ENCODE measurements around the gene RADIL. TPM values are rescaled to one million over a fixed set of nuclear protein-coding genes. Genes with fewer than 3 reads are reported as not detected.

The RADIL gene
- total RNA-seq, 2 donors from 2014 or later, result 0.55 TPM; not detected in 1

DNA sequence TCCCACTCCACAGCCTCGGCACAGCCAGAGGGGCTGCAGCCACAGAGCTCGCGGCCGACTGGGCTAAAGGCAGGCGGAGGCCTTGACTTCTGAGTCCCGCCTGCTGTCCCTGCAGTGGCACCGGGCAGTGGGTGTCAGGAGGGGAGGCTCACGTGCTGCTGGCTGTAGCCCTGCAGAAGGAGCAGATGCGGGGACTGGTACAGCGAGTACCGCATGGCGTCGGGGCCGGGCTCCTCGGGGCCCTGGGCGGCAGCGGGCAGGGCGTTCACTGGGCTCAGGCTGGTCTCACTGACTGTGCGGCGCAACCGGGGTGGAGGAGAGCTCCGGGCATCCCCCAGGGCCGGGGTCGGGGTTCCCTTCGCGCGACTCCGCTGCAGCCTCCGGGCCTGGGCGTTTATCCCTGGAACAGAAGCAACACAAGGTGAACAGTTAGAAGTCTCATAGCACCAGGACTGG lies 47.3 kb downstream of the RADIL start:
- H3K36me3 Mint-ChIP-seq (ENCODE audit: low read depth), result no peaks in the 10 kb centered on the region
- H3K4me1 Mint-ChIP-seq, result peaks cover 3% of the 10 kb centered on the region
- H3K4me3 Mint-ChIP-seq, result no peak overlapping the region
- H3K27ac Mint-ChIP-seq, result no peak overlapping the region
- ATAC-seq, result no peak
- H3K27me3 Mint-ChIP-seq, result no peaks in the 10 kb centered on the region
- no peak for DNase-seq
- no peaks in the 10 kb centered on the region for H3K9me3 ChIP-seq (ENCODE audit: control insufficient read depth, low read length, poor library complexity, severe bottlenecking)

GRCh38 chr7:4835398-4836205 lies 47.9 kb downstream of the RADIL start:
- H3K4me1 Mint-ChIP-seq, result peaks cover 3% of the 10 kb centered on the region
- ATAC-seq, result no peak

DNA sequence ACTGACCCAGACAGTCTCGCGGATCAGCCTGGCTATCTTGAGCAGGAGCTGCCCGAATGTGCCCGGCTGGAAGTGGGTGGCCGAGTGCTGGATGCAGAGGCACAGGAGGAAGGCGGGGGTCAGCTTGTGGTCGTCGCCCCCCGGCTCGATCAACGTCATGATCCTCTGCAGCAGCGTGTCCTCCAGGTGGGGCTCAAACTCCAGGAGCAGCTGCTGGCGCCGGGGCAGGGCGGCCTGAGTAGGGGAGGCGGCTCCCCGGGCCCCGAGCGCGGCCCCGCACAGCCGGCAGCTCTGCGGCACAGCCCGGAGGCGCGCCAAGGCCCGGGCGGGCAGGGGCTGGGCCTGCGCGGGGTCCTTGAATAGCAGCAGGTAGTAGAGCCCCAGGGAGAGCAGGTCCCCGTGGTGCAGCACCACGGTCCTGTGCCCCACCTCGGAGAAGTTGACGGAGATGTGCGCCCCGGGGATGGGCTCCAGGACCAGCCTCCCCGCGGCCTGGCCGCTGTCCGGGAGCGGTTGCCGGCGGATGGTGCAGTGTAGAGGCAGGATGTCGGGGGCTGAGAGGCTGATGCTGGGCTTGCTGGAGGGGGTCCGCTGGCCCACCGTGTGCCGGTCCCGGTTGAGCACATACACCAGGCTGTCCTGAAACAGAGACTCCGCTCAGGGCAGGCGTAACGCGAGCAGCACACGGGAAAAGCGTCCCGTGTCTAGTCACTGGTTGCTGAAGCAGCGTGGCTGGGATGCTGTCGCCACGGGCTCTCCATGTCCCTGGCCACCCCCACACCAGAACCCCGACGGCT lies 48.7 kb downstream of the RADIL start:
- no peak for ATAC-seq
- no peak overlapping the region for H3K4me3 Mint-ChIP-seq
- DNase-seq, result no peak
- no peaks in the 10 kb centered on the region for H3K9me3 ChIP-seq (ENCODE audit: control insufficient read depth, low read length, poor library complexity, severe bottlenecking)
- no peaks in the 10 kb centered on the region for H3K36me3 Mint-ChIP-seq (ENCODE audit: low read depth)
- H3K27me3 Mint-ChIP-seq, result no peaks in the 10 kb centered on the region
- no peak overlapping the region for H3K27ac Mint-ChIP-seq
- peaks cover 7% of the 10 kb centered on the region for H3K4me1 Mint-ChIP-seq

More at GRCh38 chr7:4835398-4836205, 47.9 kb downstream of the RADIL start:
- Mint-ChIP-seq H3K4me3 (no peak overlapping the region), H3K27ac (no peak overlapping the region), H3K27me3 (no peaks in the 10 kb centered on the region), H3K36me3 (ENCODE audit: low read depth) (no peaks in the 10 kb centered on the region)
- no peaks in the 10 kb centered on the region for H3K9me3 ChIP-seq (ENCODE audit: control insufficient read depth, low read length, poor library complexity, severe bottlenecking)
- DNase-seq, result no peak

DNA sequence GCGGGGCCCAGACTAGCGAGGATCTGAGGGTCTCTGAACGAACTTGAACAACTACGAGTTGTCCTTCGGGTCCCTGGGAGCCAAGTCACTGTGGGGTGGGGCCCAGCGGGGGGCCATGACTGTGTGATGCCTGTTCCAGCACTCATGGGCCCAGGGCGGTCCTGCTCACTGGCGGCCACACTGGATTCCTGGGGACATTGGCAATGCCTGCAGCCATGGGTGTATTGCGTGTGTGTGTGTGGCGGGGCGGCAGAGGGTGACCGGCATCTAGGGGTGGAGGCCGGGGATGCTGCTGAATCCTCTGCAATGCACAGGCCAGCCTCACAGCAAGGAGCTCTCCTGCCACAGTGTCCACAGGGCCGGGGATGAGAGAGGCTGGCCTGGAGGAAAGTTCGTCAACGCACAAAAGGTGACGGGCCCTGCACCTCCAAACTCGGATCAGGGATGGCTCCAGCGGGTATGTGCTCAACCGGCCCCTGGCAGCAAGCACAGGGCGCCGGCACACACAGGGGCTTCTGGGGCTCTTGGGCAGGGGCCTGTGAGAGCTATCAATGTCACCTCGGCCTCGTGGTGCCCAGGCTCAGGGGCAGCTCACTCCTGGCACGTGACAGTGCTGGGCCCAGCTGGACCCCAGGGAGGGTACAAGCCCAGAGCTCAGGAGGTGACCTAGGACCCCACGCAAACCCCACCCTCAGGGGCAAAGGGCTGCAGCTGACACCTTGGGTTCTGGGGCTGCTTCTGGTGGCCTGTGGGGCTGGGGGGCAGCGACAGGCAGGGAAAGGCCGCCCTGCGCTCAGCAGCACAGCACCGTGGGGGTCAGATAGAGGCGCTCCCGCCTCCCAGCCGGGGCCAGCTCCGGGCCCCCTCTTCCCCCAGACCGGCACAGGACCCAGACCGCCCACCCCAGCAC lies 49.6 kb downstream of the RADIL start:
- ATAC-seq, result no peak

GRCh38 chr7:4833176-4833575 lies 50.3 kb downstream of the RADIL start:
- Mint-ChIP-seq H3K4me1 (peaks cover 7% of the 10 kb centered on the region), H3K27me3 (peaks cover 3% of the 10 kb centered on the region), H3K4me3 (no peak overlapping the region), H3K27ac (no peak overlapping the region), H3K36me3 (ENCODE audit: low read depth) (no peaks in the 10 kb centered on the region)
- H3K9me3 ChIP-seq (ENCODE audit: control insufficient read depth, low read length, poor library complexity, severe bottlenecking), result no peaks in the 10 kb centered on the region
- DNase-seq, result no peak
- ATAC-seq, result no peak

More for the DNA sequence above, 49.6 kb downstream of the RADIL start:
- no peaks in the 10 kb centered on the region for H3K36me3 Mint-ChIP-seq (ENCODE audit: low read depth)
- H3K4me1 Mint-ChIP-seq, result peaks cover 7% of the 10 kb centered on the region
- DNase-seq, result no peak
- H3K27me3 Mint-ChIP-seq, result no peaks in the 10 kb centered on the region
- H3K9me3 ChIP-seq (ENCODE audit: control insufficient read depth, low read length, poor library complexity, severe bottlenecking), result no peaks in the 10 kb centered on the region
- no peak overlapping the region for H3K4me3 Mint-ChIP-seq
- H3K27ac Mint-ChIP-seq, result no peak overlapping the region

GRCh38 chr7:4832711-4833110 lies 50.8 kb downstream of the RADIL start:
- ATAC-seq (no peak), DNase-seq (no peak)
- Mint-ChIP-seq H3K36me3 (ENCODE audit: low read depth) (no peaks in the 10 kb centered on the region), H3K4me1 (peaks cover 7% of the 10 kb centered on the region), H3K27me3 (peaks cover 5% of the 10 kb centered on the region), H3K4me3 (no peak overlapping the region), H3K27ac (no peak overlapping the region)
- no peaks in the 10 kb centered on the region for H3K9me3 ChIP-seq (ENCODE audit: control insufficient read depth, low read length, poor library complexity, severe bottlenecking)

GRCh38 chr7:4831723-4832495 lies 51.6 kb downstream of the RADIL start:
- no peak overlapping the region for H3K27ac Mint-ChIP-seq
- no peaks in the 10 kb centered on the region for H3K36me3 Mint-ChIP-seq (ENCODE audit: low read depth)
- peaks cover 4% of the 10 kb centered on the region for H3K4me1 Mint-ChIP-seq
- H3K4me3 Mint-ChIP-seq, result no peak overlapping the region
- peaks cover 5% of the 10 kb centered on the region for H3K27me3 Mint-ChIP-seq
- ATAC-seq (no peak), DNase-seq (no peak)
- no peaks in the 10 kb centered on the region for H3K9me3 ChIP-seq (ENCODE audit: control insufficient read depth, low read length, poor library complexity, severe bottlenecking)

GRCh38 chr7:4830176-4830575 lies 53.3 kb downstream of the RADIL start:
- peak; percentile 70 for ATAC-seq
- Mint-ChIP-seq H3K27me3 (peaks cover 7% of the 10 kb centered on the region), H3K36me3 (ENCODE audit: low read depth) (peaks cover 2% of the 10 kb centered on the region), H3K4me1 (peaks cover 6% of the 10 kb centered on the region), H3K27ac (no peak overlapping the region), H3K4me3 (no peak overlapping the region)
- no peaks in the 10 kb centered on the region for H3K9me3 ChIP-seq (ENCODE audit: control insufficient read depth, low read length, poor library complexity, severe bottlenecking)
- DNase-seq, result peak in 2 of 3 donors; percentile 22 to 35

DNA sequence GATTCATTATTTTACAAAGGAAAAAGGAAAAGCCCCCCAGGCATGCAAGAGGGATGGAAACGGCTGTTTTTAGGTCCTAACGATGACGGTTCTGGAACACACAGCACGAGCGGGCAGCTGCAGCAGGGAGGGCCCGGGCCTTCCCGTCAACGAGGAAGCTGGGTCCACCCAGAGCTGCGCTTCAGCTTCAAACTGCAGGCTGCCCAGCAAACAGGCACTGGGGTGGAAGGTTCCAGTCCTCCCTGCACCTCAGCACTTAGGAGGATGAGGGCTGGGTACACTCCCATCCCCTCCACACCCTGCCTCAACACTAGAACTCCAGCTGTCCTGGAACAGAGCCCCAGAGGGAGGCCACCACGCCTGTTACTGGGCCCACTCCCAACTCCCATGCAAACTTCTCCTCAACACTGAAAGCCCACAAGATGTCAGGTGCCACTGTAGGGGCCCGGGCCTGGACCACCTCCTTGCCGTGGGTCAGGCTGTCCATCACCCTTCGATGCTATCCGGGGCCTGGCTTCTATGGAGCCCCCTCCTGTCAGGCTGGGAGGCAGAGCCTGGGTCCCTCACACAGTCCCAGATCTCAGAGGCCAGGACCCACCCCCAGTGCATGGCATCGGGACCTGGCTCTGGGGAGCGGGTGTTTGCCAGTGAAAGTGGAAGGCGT lies 54.7 kb downstream of the RADIL start:
- H3K36me3 Mint-ChIP-seq (ENCODE audit: low read depth), result peaks cover 2% of the 10 kb centered on the region
- DNase-seq (no peak), ATAC-seq (no peak)
- H3K4me3 Mint-ChIP-seq, result no peak overlapping the region
- H3K4me1 Mint-ChIP-seq, result peaks cover 6% of the 10 kb centered on the region
- no peak overlapping the region for H3K27ac Mint-ChIP-seq
- H3K9me3 ChIP-seq (ENCODE audit: control insufficient read depth, low read length, poor library complexity, severe bottlenecking), result no peaks in the 10 kb centered on the region
- peaks cover 14% of the 10 kb centered on the region for H3K27me3 Mint-ChIP-seq

- Mint-ChIP-seq H3K27me3 (peaks cover 32% of the 10 kb centered on the region), H3K36me3 (ENCODE audit: low read depth) (peaks cover 2% of the 10 kb centered on the region), H3K4me3 (no peak overlapping the region), H3K4me1 (peaks cover 4% of the 10 kb centered on the region), H3K27ac (peak overlapping the region; percentile 59)
- DNase-seq (no peak), ATAC-seq (no peak)
- H3K9me3 ChIP-seq (ENCODE audit: control insufficient read depth, low read length, poor library complexity, severe bottlenecking), result no peaks in the 10 kb centered on the region
Observed at GRCh38 chr7:4825081-4825480, 58.4 kb downstream of the RADIL start.

- H3K27me3 Mint-ChIP-seq, result peaks cover 40% of the 10 kb centered on the region
- H3K4me1 Mint-ChIP-seq, result peaks cover 2% of the 10 kb centered on the region
- H3K9me3 ChIP-seq (ENCODE audit: control insufficient read depth, low read length, poor library complexity, severe bottlenecking), result no peaks in the 10 kb centered on the region
- no peak for ATAC-seq
- H3K27ac Mint-ChIP-seq, result peak overlapping the region; percentile 59
- H3K36me3 Mint-ChIP-seq (ENCODE audit: low read depth), result peaks cover 2% of the 10 kb centered on the region
- DNase-seq, result no peak
- H3K4me3 Mint-ChIP-seq, result no peak overlapping the region
Observed at GRCh38 chr7:4824120-4824775, 59.3 kb downstream of the RADIL start.

Data from T-helper 17 cell (primary cell).